ENCODE data around the gene PRR33.

GRCh38 chr11:1927026-1927847 lies 35.5 kb upstream of the PRR33 start:
- TF ChIP-seq POLR2A (IDR thresholded peaks at IDR 0.05) (no peak), CTCF (IDR thresholded peaks at IDR 0.05) (no peak)
